Glomerular visceral epithelial cell (primary cell): Measurements from ENCODE around the gene DESI2.
A peak's percentile ranks its signal among the peaks of the same experiment; 100 is the strongest.
"Not testable (repeated sequence)": the region's sequence is repeated elsewhere in the genome, so short reads cannot be mapped to it uniquely, and the experiment has no call there.

Experiments
- DNase-seq: peaks from one replicate; pipeline ENCODE4 v3.0.0-alpha.2; 2016; ENCODE audit errors: extremely low spot score

DESI2 gene

DNA sequence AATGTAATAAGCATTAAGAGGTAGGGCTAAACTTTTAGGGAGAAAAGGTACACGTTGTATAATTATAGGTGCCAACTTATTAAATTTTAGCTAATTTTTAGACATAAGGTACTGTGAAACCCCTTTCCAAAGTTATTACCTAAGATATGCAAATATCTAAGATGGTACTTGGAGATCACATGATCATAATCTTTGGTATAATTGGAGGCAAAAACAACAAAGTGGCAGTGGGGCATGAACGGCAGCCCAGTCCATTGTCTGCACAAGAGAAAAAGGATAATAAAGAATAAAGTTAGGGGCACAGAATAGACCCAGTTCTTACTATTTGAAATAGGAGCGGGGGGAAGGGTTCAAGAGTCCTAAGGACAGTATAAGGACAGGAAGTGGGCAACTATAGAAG lies 51.2 kb downstream of the DESI2 start:
- no peak for DNase-seq

DNA sequence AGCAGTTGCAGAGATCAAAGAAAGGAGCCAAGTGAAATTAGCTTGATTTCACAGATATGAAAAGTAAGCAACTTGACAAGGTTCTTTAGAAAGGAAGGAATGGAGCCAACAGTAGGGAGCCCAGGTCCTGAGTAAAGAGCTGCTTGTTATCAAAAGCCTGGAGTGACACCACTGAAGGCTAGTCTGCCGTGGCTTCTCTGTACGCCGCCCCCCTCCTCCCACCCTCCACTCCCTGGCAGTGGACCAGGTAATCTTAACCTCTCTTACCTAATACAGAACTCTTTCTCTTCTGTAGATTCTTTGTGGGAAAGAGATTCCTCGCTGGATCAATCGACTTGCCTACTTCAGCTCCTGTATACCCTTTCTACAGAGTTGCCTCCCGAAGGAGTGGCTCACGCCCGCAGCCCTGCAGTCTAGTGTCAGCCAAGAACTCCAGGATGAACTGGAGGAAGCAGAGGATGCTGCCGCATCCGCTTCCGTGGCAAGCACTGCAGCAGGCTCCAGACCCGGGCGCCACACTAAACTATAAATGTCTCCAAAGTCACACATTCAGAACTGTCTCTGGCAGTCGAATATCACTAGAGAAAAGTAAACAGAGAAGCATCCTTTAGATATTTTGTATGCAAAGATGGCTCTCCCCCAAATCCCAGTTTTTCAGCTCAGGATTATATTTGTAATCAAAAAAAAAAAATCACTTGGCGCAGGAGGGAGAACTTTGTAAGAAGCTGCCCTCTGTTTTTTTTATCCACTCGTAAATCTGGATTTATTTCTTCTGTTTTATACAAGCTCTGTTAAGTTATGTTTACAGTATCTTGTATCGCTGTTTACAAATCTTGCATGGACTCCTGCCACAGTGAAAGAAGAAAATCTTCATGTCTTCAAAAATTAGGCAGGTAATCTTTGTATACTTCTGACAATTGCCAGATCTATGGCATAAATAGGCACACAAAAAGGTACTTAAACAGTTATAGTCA lies 52.6 kb downstream of the DESI2 start:
- DNase-seq = no peak

DNA sequence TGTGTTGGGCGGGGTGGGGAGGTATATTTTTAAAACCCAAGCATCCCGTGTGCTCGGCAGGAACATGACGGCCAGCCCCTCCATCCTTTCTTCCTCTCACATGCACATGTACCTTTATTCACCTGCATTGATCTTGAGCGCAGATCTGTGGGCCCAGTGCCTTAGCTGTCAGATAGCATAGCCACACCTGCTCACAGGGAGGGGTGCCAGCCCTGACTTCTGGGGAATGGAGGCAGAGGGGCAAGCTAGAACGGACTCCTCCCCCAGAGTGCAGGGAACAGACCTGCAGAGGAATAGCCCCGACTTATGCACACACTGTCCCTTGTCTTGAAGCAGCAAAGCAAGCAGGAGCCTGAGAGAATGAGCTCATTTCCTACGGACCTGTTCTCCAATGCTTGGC lies 56.1 kb downstream of the DESI2 start:
- no peak for DNase-seq

DNA sequence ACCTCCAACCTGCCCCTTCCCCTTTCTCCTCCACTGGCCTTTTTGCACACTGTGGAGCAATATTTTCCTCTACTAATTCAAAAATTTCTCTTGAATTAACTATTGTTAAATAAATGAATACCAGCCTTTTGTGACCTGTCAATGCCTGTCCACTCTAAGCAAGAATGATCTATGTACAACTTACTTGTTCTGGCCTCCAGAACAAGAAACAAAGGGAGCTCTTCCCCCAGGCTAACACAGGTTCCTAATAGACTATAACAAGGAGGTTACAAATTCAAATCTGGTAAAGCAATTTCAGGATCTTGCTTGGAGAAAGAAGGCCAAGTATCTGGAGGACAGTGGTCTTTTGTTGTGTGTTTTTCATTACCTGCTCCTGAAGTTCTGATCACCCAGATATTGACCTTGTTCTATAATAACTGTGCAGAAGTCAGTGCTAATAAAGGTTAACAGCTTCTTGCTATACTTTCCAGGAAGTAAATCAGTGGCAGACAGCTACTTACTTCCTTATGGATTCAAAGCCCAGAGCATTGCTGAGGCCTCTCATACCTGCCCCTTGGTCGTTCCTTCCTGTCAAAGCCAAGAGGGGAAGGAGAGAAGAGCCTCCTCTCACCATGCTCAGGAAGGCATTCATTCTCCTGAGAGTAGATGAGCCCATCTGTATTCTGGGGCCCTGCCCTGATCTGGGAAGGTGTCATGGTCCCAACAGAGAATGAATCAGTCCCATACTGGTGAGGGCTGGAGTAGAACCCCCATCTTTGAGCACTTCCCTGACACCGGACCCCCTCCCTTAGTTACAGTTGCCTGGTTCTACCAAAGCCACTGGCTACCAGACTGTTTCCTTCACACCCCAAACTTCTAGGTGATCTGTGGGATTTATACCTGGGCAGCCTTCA lies 56.8 kb downstream of the DESI2 start:
- no peak for DNase-seq

DNA sequence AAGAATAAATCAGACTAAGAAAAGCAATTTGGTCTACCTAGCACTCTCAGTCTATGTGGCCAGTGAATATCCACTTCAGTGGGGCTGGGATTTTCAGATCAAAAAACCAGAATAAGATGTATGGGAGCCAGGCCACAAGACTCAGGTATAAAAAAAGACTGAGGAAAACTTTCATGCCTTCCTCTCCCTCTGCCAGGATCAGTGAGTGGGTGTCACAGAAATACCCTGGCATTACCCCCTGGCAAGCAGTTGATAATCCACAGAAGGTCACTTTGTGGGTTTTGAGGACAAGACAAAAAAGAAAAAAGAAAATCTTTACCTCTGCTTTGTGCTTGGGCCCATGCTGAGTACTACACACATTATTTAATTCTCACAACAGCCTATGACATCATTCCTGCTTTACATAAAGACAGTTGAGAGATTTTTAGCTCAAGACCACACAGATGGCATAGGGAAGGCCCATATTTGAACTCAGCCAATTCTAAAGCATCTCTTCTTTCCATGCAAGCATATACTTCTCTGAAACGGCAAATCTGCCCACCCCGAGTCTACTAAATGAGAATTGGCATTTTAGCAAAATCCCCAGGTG lies 57.6 kb downstream of the DESI2 start:
- DNase-seq = no peak

DNA sequence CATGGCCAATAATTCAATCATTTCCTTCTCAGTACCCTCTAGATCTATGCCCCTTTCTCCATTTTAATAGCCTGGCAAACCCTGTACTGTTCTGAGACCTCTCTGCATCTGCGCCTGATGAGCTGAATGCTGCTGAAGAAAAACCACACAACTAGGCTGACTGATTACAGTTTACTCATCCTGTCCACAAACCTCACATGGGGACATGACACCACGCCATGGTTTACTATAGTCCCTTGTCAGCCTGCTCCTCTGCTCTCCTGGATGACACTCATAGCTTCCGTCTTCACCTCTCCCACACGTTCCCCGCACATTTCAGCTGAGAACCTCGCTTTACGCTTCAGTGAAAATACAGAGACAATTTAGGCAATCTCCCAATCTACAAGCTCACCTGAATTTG lies 59.7 kb downstream of the DESI2 start:
- no peak for DNase-seq

DNA sequence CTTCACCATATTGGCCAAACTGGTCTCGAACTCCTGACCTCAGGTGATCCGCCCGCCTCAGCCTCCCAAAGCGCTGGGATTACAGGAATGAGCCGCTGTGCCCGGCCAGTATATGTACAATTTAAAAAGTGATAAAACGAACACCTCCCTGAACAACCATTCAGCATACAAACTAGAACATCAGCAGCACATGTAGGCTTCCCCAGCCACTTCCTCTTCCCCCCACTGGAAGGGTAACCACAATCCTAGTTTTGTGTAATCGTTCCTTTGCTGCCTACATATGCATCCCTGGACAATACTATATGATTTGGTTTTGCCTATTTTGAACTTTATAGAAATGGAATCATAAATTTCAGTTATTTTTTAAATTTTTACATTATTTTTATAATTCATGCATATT lies 60.4 kb downstream of the DESI2 start:
- no peak for DNase-seq

DNA sequence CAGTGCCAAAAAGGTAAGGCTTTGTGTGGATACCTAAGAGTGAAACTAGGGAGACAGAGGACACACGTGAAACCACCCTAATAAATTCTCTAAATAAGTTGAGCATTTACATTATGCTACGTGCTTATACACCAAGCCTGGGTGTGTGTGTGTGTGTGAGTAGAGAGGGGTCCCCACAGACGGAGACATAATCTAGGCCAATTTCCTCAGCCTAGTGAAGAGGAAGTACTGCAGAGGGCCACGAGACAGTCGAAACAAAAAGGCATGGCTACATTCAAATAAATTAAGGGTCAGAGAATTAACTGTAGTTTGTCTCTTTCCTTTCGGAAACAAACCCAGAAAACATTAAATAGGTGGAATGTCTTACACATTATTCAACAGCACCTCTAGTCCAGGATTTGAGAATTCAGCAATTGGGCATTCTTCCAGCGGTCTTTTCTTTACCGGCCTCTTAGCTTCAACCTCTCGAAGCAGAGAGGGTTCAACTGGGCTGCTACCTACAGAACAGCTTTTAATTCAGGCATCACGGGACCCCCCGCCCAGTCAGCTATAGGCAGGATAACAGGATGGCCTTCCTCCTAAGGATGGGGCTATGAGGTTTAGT lies 75.0 kb downstream of the DESI2 start:
- no peak for DNase-seq

DNA sequence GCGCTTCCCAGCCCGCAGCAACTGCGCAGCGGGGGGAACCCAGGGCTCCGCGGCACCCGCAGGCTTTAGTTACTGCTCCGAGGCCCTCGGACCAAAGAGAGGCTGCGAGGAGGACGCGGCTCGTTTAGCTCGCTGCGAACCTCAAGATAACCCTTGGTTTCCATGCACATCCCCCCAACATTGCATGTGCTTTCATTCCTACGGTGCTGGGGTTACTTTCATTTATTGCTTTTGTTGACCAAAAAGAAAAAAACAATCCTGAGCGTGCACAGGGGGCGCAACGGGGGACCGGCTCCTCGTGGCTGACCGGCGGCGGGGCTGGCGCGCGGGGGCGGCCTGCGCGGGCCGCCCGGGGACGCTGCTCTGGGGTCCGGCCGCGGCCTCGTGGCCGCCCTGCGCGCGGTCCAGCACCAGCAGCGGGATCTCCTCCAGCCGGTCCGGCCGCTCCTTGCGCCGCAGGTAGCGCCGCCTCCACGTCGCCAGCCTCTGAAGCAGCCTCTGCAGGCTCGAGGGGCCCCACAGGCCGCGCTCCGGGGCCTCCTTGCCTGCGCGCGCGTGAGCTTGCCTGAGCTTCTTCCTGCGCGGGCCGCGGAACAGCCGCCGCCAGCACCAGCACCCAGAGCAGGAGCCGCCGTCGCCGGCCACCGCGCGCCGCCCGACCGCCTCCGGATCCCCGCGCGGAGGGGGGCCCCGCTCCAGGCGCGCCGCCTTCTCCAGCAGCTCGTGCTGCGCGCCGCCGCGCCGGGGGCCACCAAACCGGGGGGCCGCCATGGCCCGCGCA lies 77.4 kb downstream of the DESI2 start:
- DNase-seq = peak; percentile 52

DNA sequence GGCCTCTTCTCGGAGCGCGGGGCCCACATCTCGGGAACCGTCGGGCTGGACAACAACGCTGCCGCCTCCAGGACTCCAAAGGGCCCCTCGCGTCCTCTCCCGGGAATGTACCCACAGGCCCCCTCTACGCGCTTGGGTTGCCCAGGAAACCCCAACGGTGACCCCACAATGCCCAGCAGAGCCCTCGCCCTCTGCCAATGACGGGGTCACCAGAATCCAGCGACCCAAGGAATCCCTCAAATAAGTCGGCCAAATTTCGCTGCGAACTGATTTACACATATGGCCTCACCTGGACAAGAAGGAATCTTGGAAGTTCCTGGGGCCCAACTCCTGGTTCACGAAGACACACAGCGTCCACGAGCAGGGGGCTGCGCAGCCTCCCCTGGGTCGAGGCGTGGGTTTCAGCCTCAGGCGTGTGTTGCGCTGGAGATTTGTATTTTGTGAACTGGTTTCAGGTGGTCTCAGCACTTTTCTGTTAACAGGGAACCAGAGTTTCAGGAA lies 78.1 kb downstream of the DESI2 start:
- no peak for DNase-seq

DNA sequence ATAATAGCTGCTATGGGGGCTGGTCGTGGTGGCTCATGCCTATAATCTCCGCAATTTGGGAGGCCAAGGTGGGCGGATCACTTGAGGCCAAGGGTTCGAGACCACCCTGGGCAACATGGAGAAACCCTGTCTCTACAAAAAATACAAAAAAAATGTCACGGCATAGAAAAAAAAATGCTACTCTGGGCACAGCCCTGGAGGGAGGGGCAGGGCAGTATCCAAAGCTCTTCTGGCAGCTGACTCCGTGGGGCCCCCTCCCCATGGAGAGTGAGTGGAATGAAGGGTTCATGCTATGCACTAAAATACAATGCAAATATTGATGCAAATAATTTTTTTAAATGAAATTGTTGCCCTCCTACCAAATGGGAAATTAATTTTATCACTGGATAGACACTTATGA lies 78.7 kb downstream of the DESI2 start:
- no peak for DNase-seq

DNA sequence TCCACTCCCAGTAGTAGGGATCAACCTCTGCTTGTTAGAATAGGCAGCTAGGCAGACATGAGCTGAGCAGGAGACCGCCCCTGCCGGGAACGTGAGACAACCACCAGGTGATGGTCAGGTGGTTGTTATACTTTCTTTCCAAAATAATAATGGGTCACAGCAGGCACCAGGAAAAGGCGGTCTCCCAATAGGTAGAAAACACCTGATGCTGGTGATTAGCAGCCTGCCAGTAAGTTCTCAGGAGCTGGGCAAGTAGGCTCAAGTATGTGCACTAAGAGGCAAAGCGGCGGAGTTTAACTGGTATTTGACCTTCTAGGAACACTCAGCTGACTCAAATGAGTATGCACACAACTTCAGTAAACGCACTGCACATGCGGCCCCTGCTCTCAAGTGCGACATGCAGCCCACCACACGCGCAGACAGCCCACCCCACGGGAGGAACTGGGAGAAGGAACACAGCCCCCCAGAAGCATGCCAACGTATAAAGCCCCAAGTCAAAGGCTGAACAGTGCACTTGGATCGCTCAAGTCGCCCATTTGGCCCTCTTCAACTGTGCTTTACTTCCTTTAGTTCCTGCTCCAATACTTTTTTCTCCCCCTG lies 80.0 kb downstream of the DESI2 start:
- DNase-seq = no peak

DNA sequence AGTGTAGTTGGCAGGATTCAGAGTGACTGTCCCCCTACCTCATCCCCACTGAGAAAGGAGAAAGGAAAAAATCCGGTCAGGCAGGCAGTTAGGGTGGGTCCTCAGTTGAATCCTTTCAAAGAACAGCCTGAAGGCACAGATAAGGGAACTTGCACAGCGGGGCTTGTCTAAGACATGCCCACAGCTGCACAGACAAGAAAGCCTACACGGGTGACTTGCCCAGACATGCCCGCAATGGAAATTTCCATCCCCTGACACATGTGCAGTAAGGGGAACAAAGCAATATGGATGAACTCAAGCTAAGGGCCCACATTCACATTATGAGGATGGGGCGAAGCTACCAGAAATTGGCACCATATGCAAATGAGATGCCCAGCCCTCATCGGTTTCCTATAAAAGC lies 82.5 kb downstream of the DESI2 start:
- no peak for DNase-seq

DNA sequence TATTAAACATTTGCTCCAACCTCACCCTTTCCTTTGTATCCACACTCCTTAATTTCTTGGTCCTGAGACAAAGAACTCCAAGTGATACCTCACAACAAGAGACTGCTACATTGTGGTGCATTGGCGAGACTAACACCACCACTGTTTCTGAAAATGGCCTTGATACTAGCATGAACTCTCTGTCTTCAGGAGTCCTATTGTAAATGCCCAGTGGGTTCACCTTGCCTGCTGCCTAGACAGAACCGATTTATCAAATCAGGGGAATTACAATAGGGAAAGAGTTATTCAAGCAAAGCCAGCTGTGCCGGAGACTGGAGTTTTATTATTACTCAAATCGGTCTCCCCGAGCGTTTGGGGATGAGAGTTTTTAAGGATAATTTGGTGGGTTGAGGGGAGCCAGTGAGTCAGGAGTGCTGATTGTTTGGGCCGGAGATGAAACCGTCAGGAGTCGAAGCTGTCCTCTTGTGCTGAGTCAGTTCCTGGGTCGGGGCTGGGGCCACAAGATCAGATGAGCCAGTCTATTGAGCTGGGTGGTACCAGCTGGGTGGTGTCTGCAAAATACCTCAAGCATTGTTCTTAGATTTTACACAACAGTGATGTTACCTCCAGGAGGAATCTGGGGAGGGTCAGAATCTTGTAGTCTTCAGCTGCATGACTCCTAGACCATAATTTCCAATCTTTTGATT lies 83.1 kb downstream of the DESI2 start:
- DNase-seq = no peak

DNA sequence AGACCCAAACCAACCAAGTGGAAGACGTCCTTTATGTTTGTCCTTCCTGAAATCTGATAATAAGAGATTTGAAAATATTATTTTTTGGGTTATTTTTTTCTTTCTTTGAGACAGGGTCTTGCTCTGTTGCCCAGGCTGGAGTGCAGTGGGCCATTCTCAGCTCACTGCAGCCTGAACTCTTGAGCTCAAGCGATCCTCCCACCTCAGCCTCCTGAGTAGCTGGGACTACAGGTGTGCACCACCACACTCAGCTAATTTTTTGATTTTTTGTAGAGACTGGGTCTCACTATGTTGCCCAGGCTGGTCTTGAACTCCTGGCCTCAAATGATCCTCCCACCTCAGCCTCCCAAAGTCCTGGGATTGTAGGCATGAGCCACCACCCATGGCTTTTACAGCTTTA lies 86.2 kb downstream of the DESI2 start:
- not testable (repeated sequence) for DNase-seq

DNA sequence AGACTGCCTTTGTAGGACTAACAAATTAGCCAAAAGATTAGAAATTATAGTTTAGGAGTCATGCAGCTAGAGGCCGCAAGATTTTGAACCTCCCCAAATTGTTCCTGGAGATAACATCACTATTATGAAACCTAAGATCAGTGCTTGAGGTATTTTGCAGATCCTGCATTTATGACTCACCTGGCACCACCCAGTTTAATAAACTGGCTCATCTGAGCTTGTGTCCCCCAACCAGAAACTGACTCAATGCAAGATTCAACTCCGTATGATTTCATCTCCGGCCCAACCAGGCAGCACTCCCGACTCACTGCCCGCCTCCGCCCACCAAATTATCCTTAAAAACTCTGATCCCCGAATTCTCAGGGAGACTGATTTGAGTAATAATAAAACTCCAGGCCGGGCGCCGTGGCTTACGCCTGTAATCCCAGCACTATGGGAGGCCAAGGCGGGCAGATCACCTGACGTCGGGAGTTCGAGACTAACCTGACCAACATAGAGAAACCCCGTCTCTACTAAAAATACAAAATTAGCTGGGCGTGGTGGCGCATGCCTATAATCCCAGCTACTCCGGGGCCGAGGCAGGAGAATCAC lies 87.2 kb downstream of the DESI2 start:
- DNase-seq = not testable (repeated sequence)

DNA sequence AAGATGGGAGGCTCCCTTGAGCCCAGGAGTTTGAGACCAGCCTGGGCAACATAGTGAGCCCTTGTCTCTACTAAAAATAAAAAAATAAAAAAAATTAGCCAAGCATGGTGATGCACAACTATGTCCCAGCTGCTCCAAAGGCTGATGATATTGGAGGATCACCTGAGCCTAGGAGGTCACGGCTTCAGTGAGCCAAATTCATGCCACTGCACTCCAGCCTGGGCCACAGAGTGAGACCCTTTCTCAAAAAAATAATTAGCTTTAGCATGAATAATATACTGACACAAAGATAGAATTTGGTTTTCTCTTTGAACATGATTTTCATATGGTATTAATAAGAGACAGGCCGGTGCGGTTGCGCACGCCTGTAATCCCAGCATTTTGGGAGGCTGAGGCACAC lies 88.8 kb downstream of the DESI2 start:
- no peak for DNase-seq

DNA sequence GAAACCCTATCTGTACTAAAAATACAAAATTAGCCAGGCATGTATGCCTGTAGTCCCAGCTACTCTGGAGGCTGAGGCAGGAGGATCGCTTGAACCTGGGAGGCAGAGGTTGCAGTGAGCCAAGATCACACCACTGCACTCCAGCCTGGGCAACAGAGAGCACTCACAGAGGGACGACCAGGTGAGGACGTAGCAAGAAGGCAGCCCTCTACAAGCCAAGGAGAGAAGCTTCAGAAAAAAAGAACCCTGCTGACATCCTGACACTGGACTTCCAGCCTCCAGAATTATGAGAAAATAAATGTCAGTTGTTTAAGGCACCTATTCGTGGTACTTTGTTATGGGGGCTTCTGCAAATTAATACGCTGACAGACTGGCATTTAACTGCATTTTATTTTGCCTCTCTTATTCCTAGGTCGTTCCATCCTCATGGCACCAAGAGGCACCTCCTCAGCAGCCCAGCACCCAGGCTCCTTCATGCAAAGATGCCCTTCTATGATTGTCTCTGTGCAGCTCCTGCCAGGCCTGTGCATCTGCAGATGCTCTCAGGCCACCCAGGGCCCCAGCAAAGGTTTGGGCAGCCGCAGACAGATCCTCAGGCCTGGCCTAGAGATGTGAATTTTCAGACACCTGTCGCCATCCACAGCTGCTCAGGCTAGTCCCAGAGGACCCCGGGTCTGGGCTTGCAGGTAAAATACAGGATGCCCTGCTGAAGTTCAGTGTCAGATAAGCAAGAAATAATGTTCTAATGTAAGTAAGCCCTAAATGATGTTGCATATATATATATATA lies 96.5 kb downstream of the DESI2 start:
- no peak for DNase-seq
